ENCODE measurements around the gene RETREG2.

RETREG2 gene

DNA sequence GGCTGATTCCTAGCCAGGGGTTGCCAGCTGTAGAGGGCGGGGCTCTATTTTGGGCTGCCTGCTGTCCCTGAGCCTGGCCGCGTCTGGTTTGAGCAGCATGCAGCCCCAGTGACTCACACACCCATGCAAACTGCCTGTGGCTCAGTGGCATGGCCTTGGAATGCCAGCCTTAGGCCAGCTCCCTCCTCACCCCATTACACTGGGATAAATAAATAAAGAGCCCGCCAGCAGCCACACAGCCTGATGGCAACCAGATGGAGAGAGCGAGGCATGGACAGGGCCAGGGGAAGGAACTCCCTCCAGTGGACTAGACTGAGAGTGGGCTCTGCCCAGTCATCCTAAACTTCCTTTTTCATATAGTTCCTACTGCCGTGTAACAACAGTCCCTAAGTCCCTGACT, 35.7 kb upstream of the RETREG2 start:
- Histone ChIP-seq H3K4me3 (ENCODE audit: insufficient read length, low read depth) (no peak overlapping the region), H3K9ac (ENCODE audit: insufficient read length, low read depth) (no peak overlapping the region), H3K9me3 (ENCODE audit: insufficient read depth, low read length) (no peaks in the 10 kb centered on the region), H3K27me3 (ENCODE audit: insufficient read depth, insufficient read length) (no peaks in the 10 kb centered on the region), H3K36me3 (ENCODE audit: insufficient read depth, insufficient read length, low read length) (peaks cover 51% of the 10 kb centered on the region), H3K4me1 (ENCODE audit: insufficient read depth, insufficient read length) (no peaks in the 10 kb centered on the region)
- DNase-seq (ENCODE audit: low read depth, low spot score), result no peak
- TF ChIP-seq SUZ12 (IDR thresholded peaks at IDR 0.05; ENCODE audit: extremely low read depth, insufficient read depth, insufficient read length), result no peak
- no peak for TF ChIP-seq ZNF274 (IDR thresholded peaks at IDR 0.05; ENCODE audit: low read depth, low read length)
- TF ChIP-seq YY1 (IDR thresholded peaks at IDR 0.05; ENCODE audit: insufficient read depth, insufficient read length), result no peak

- no peaks in the 10 kb centered on the region for H3K4me1 ChIP-seq (ENCODE audit: insufficient read depth, insufficient read length)
- H3K9ac ChIP-seq (ENCODE audit: insufficient read length, low read depth), result no peak overlapping the region
- no peak overlapping the region for H3K4me3 ChIP-seq (ENCODE audit: insufficient read length, low read depth)
- H3K9me3 ChIP-seq (ENCODE audit: insufficient read depth, low read length), result no peaks in the 10 kb centered on the region
- DNase-seq (ENCODE audit: low read depth, low spot score), result no peak
- TF ChIP-seq ZNF274 (IDR thresholded peaks at IDR 0.05; ENCODE audit: low read depth, low read length), result no peak
- no peak for TF ChIP-seq YY1 (IDR thresholded peaks at IDR 0.05; ENCODE audit: insufficient read depth, insufficient read length)
- no peak for TF ChIP-seq SUZ12 (IDR thresholded peaks at IDR 0.05; ENCODE audit: extremely low read depth, insufficient read depth, insufficient read length)
- no peaks in the 10 kb centered on the region for H3K27me3 ChIP-seq (ENCODE audit: insufficient read depth, insufficient read length)
- H3K36me3 ChIP-seq (ENCODE audit: insufficient read depth, insufficient read length, low read length), result peaks cover 40% of the 10 kb centered on the region
These were observed 28.4 kb upstream of the RETREG2 start for GRCh38 chr2:219149667-219150066.

DNA sequence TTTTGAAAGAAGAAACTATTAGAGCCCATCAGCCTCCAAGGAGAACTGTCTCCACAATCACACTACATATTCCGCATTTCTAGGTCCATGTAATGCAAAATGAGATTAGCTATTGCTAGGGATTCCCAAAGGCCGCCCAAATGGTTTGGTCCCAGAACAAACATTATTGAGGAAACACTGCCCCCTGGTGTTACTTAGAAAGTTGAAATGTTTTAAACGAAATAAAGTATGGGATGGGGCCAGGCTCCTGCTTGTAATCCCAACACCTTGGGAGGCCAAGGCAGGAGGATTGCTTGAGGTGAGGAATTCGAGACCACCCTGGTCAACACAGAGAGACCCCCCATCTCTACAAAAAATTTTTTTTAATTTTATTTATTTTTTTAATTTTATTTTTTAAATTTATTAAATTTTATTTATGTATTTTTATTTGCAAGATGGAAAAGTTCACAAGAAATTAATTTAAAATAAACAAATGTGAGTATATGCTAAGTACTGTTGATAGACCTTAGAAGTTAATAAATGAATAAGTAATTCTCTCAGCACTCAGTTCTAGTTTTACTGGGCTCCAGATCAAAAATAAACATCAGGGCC, 22.9 kb upstream of the RETREG2 start:
- H3K4me3 ChIP-seq (ENCODE audit: insufficient read length, low read depth), result no peak overlapping the region
- TF ChIP-seq ZNF274 (IDR thresholded peaks at IDR 0.05; ENCODE audit: low read depth, low read length) (no peak), SUZ12 (IDR thresholded peaks at IDR 0.05; ENCODE audit: extremely low read depth, insufficient read depth, insufficient read length) (no peak), YY1 (IDR thresholded peaks at IDR 0.05; ENCODE audit: insufficient read depth, insufficient read length) (no peak)
- H3K27me3 ChIP-seq (ENCODE audit: insufficient read depth, insufficient read length), result no peaks in the 10 kb centered on the region
- DNase-seq (ENCODE audit: low read depth, low spot score), result peak; percentile 79
- H3K9me3 ChIP-seq (ENCODE audit: insufficient read depth, low read length), result no peaks in the 10 kb centered on the region
- H3K4me1 ChIP-seq (ENCODE audit: insufficient read depth, insufficient read length), result peaks cover 3% of the 10 kb centered on the region
- H3K36me3 ChIP-seq (ENCODE audit: insufficient read depth, insufficient read length, low read length), result peaks cover 41% of the 10 kb centered on the region
- no peak overlapping the region for H3K9ac ChIP-seq (ENCODE audit: insufficient read length, low read depth)

- Histone ChIP-seq H3K27me3 (ENCODE audit: insufficient read depth, insufficient read length) (no peaks in the 10 kb centered on the region), H3K9ac (ENCODE audit: insufficient read length, low read depth) (no peak overlapping the region), H3K4me1 (ENCODE audit: insufficient read depth, insufficient read length) (peaks cover 3% of the 10 kb centered on the region), H3K4me3 (ENCODE audit: insufficient read length, low read depth) (no peak overlapping the region), H3K9me3 (ENCODE audit: insufficient read depth, low read length) (no peaks in the 10 kb centered on the region), H3K36me3 (ENCODE audit: insufficient read depth, insufficient read length, low read length) (peaks cover 37% of the 10 kb centered on the region)
- DNase-seq (ENCODE audit: low read depth, low spot score), result no peak
- TF ChIP-seq SUZ12 (IDR thresholded peaks at IDR 0.05; ENCODE audit: extremely low read depth, insufficient read depth, insufficient read length) (no peak), ZNF274 (IDR thresholded peaks at IDR 0.05; ENCODE audit: low read depth, low read length) (no peak), YY1 (IDR thresholded peaks at IDR 0.05; ENCODE audit: insufficient read depth, insufficient read length) (no peak)
These were observed 20.7 kb upstream of the RETREG2 start for GRCh38 chr2:219157396-219157795.

- H3K27me3 ChIP-seq (ENCODE audit: insufficient read depth, insufficient read length), result no peaks in the 10 kb centered on the region
- no peak for DNase-seq (ENCODE audit: low read depth, low spot score)
- H3K4me3 ChIP-seq (ENCODE audit: insufficient read length, low read depth), result no peak overlapping the region
- H3K36me3 ChIP-seq (ENCODE audit: insufficient read depth, insufficient read length, low read length), result peaks cover 36% of the 10 kb centered on the region
- peaks cover 3% of the 10 kb centered on the region for H3K4me1 ChIP-seq (ENCODE audit: insufficient read depth, insufficient read length)
- no peak overlapping the region for H3K9ac ChIP-seq (ENCODE audit: insufficient read length, low read depth)
- no peaks in the 10 kb centered on the region for H3K9me3 ChIP-seq (ENCODE audit: insufficient read depth, low read length)
- TF ChIP-seq YY1 (IDR thresholded peaks at IDR 0.05; ENCODE audit: insufficient read depth, insufficient read length), result no peak
These were observed 20.1 kb upstream of the RETREG2 start for GRCh38 chr2:219158025-219158424.

GRCh38 chr2:219158586-219158985, 19.5 kb upstream of the RETREG2 start:
- no peak for DNase-seq (ENCODE audit: low read depth, low spot score)
- peaks cover 32% of the 10 kb centered on the region for H3K36me3 ChIP-seq (ENCODE audit: insufficient read depth, insufficient read length, low read length)
- TF ChIP-seq YY1 (IDR thresholded peaks at IDR 0.05; ENCODE audit: insufficient read depth, insufficient read length) (no peak), ZNF274 (IDR thresholded peaks at IDR 0.05; ENCODE audit: low read depth, low read length) (no peak), SUZ12 (IDR thresholded peaks at IDR 0.05; ENCODE audit: extremely low read depth, insufficient read depth, insufficient read length) (no peak)
- peaks cover 3% of the 10 kb centered on the region for H3K4me1 ChIP-seq (ENCODE audit: insufficient read depth, insufficient read length)
- no peak overlapping the region for H3K4me3 ChIP-seq (ENCODE audit: insufficient read length, low read depth)
- no peaks in the 10 kb centered on the region for H3K9me3 ChIP-seq (ENCODE audit: insufficient read depth, low read length)
- no peak overlapping the region for H3K9ac ChIP-seq (ENCODE audit: insufficient read length, low read depth)
- H3K27me3 ChIP-seq (ENCODE audit: insufficient read depth, insufficient read length), result no peaks in the 10 kb centered on the region

- peaks cover 3% of the 10 kb centered on the region for H3K4me1 ChIP-seq (ENCODE audit: insufficient read depth, insufficient read length)
- DNase-seq (ENCODE audit: low read depth, low spot score), result no peak
- peak overlapping the region; percentile 68 for H3K9ac ChIP-seq (ENCODE audit: insufficient read length, low read depth)
- no peaks in the 10 kb centered on the region for H3K27me3 ChIP-seq (ENCODE audit: insufficient read depth, insufficient read length)
- TF ChIP-seq YY1 (IDR thresholded peaks at IDR 0.05; ENCODE audit: insufficient read depth, insufficient read length) (no peak), SUZ12 (IDR thresholded peaks at IDR 0.05; ENCODE audit: extremely low read depth, insufficient read depth, insufficient read length) (no peak), ZNF274 (IDR thresholded peaks at IDR 0.05; ENCODE audit: low read depth, low read length) (no peak)
- H3K36me3 ChIP-seq (ENCODE audit: insufficient read depth, insufficient read length, low read length), result peaks cover 22% of the 10 kb centered on the region
- no peaks in the 10 kb centered on the region for H3K9me3 ChIP-seq (ENCODE audit: insufficient read depth, low read length)
- H3K4me3 ChIP-seq (ENCODE audit: insufficient read length, low read depth), result peak overlapping the region; percentile 86
These were observed 18.3 kb upstream of the RETREG2 start for GRCh38 chr2:219159771-219160185.

Measured in NT2/D1 (cell line).